OCI-LY1 (cell line): ENCODE results near the gene WTAP.
"Not testable (repeated sequence)": the region's sequence is repeated elsewhere in the genome, so short reads cannot be mapped to it uniquely, and the experiment has no call there.

Source experiments
- H2AFZ ChIP-seq: fragments of 200-600 bp; sonication (generic), shearing (Covaris generic); 2 replicates; pipeline ENCODE4 v1.6.0; 2014; ENCODE audit warnings: antibody characterized with exemption, mild to moderate bottlenecking, low read length
- H3F3A ChIP-seq: fragments of 200-600 bp; sonication (generic), shearing (Covaris generic); 2 replicates; pipeline ENCODE4 v1.6.0; 2014; ENCODE audit warnings: mild to moderate bottlenecking, antibody characterized with exemption, low read length, moderate library complexity; ENCODE audit not compliant: insufficient read depth
- H3K27ac ChIP-seq: fragments of 200-600 bp; sonication (generic); 2 replicates; pipeline ENCODE4 v1.5.1; 2014; ENCODE audit warnings: low read length, mixed run types, mild to moderate bottlenecking, low read depth; ENCODE audit not compliant: poor library complexity, severe bottlenecking
- H3K27me3 ChIP-seq: fragments of 200-600 bp; sonication (generic); 2 replicates; pipeline ENCODE4 v1.6.0; 2014; ENCODE audit warnings: antibody characterized with exemption, mild to moderate bottlenecking, low read length, moderate library complexity; ENCODE audit not compliant: insufficient read depth
- H3K36me3 ChIP-seq: fragments of 200-600 bp; sonication (generic); 2 replicates; pipeline ENCODE4 v1.6.1; 2014; ENCODE audit warnings: mild to moderate bottlenecking, antibody characterized with exemption, low read length, moderate library complexity, mixed read lengths; ENCODE audit not compliant: insufficient read depth
- H3K4me1 ChIP-seq: fragments of 200-600 bp; sonication (generic); 2 replicates; pipeline ENCODE4 v1.5.1; 2014; ENCODE audit warnings: mild to moderate bottlenecking, low read length, moderate library complexity; ENCODE audit not compliant: insufficient read depth, severe bottlenecking
- H3K4me2 ChIP-seq: fragments of 200-600 bp; sonication (generic), shearing (Covaris generic); 2 replicates; pipeline ENCODE4 v1.6.1; 2014; ENCODE audit warnings: low read length
- H3K4me3 ChIP-seq: fragments of 200-600 bp; sonication (generic); 2 replicates; pipeline ENCODE4 v1.5.1; 2014; ENCODE audit warnings: low read length, low read depth, mild to moderate bottlenecking, mixed read lengths; ENCODE audit not compliant: poor library complexity, severe bottlenecking
- H3K79me2 ChIP-seq: fragments of 200-600 bp; shearing (Covaris generic); 2 replicates; pipeline ENCODE4 v1.6.1; 2016; ENCODE audit warnings: mixed run types, low read length, mixed read lengths; ENCODE audit not compliant: insufficient read depth
- H3K9ac ChIP-seq: fragments of 200-600 bp; sonication (generic), shearing (Covaris generic); 2 replicates; pipeline ENCODE4 v1.6.1; 2014; ENCODE audit warnings: mild to moderate bottlenecking, low read length, mixed read lengths
- H3K9me2 ChIP-seq: fragments of 200-600 bp; sonication (generic), shearing (Covaris generic); 2 replicates; pipeline ENCODE4 v1.6.1; 2014; ENCODE audit warnings: low read depth, mild to moderate bottlenecking, low read length, mixed read lengths
- H3K9me3 ChIP-seq: fragments of 200-600 bp; shearing (Covaris generic); 2 replicates; pipeline ENCODE4 v1.6.1; 2014; ENCODE audit warnings: low read length, mixed read lengths
- H4K20me1 ChIP-seq: fragments of 200-600 bp; sonication (generic), shearing (Covaris generic); 2 replicates; pipeline ENCODE4 v1.6.0; 2016; ENCODE audit warnings: mild to moderate bottlenecking, low read length; ENCODE audit not compliant: insufficient read depth
- CTCF ChIP-seq: fragments of 200-600 bp; sonication (generic), shearing (Covaris generic); IDR thresholded peaks from 2 replicates; pipeline ENCODE4 v1.5.1; 2017; ENCODE audit warnings: mild to moderate bottlenecking, antibody characterized with exemption, low read length, moderate library complexity, mixed read lengths
- EZH2 ChIP-seq: fragments of 200-600 bp; sonication (generic), shearing (Covaris generic); IDR thresholded peaks from 2 replicates; pipeline ENCODE4 v1.8.0; 2017; ENCODE audit warnings: borderline replicate concordance, mixed run types, mild to moderate bottlenecking, antibody characterized with exemption, low read length, moderate library complexity, mixed read lengths

Gene WTAP

GRCh38 chr6:159723259-159723658 lies 4.0 kb upstream of the WTAP start:
- no peak overlapping the region for H3K4me2 ChIP-seq
- H3K4me3 ChIP-seq, result no peak overlapping the region
- H3K36me3 ChIP-seq, result peaks cover 22% of the 10 kb centered on the region
- no peaks in the 10 kb centered on the region for H3K9me3 ChIP-seq
- H3K9me2 ChIP-seq, result no peaks in the 10 kb centered on the region
- TF ChIP-seq CTCF (no peak), EZH2 (no peak)
- no peak overlapping the region for H3K27ac ChIP-seq
- no peak overlapping the region for H3K9ac ChIP-seq
- H2AFZ ChIP-seq, result no peak overlapping the region
- peaks cover 15% of the 10 kb centered on the region for H3K4me1 ChIP-seq
- H3F3A ChIP-seq, result no peaks in the 10 kb centered on the region
- H3K27me3 ChIP-seq, result no peaks in the 10 kb centered on the region
- peaks cover 36% of the 10 kb centered on the region for H3K79me2 ChIP-seq
- H4K20me1 ChIP-seq, result no peaks in the 10 kb centered on the region

- no peaks in the 10 kb centered on the region for H3K27me3 ChIP-seq
- peaks cover 51% of the 10 kb centered on the region for H3K79me2 ChIP-seq
- no peaks in the 10 kb centered on the region for H3K9me3 ChIP-seq
- H3K4me3 ChIP-seq, result no peak overlapping the region
- H3K4me1 ChIP-seq, result peaks cover 28% of the 10 kb centered on the region
- no peak overlapping the region for H3K27ac ChIP-seq
- H3F3A ChIP-seq, result no peaks in the 10 kb centered on the region
- H3K4me2 ChIP-seq, result peak overlapping the region; percentile 99; the same call in 1 of the 2 replicates
- no peaks in the 10 kb centered on the region for H4K20me1 ChIP-seq
- H3K9me2 ChIP-seq, result no peaks in the 10 kb centered on the region
- TF ChIP-seq EZH2, result no peak
- TF ChIP-seq CTCF, result no peak
- peaks cover 30% of the 10 kb centered on the region for H3K36me3 ChIP-seq
- no peak overlapping the region for H2AFZ ChIP-seq
- no peak overlapping the region for H3K9ac ChIP-seq
These were observed 2.5 kb upstream of the WTAP start for GRCh38 chr6:159724778-159725177.

GRCh38 chr6:159725208-159725607 lies 2.1 kb upstream of the WTAP start:
- Histone ChIP-seq H3K4me3 (peak overlapping the region; percentile 93), H3K79me2 (peaks cover 55% of the 10 kb centered on the region), H3K36me3 (peaks cover 35% of the 10 kb centered on the region), H3K4me1 (peaks cover 32% of the 10 kb centered on the region), H3K4me2 (peak overlapping the region; percentile 99)
- H3K9ac ChIP-seq, H3K27ac ChIP-seq, H3F3A ChIP-seq, H3K9me3 ChIP-seq, H3K27me3 ChIP-seq, H3K9me2 ChIP-seq, H2AFZ ChIP-seq, H4K20me1 ChIP-seq: not testable (repeated sequence)

GRCh38 chr6:159726255-159726917 lies 920 bp upstream of the WTAP start:
- H3K9me3 ChIP-seq, result no peaks in the 10 kb centered on the region
- peaks cover 67% of the 10 kb centered on the region for H3K79me2 ChIP-seq
- H3K36me3 ChIP-seq, result peaks cover 46% of the 10 kb centered on the region
- TF ChIP-seq EZH2 (no peak), CTCF (no peak)
- H3K4me1 ChIP-seq, result peaks cover 44% of the 10 kb centered on the region
- H2AFZ ChIP-seq, result no peak overlapping the region
- H3K4me2 ChIP-seq, result peak overlapping the region; percentile 99
- 0 out of 2 replicates have a peak, but pooled peaks cover 2% of the 10 kb centered on the region for H4K20me1 ChIP-seq
- H3K27ac ChIP-seq, result peak overlapping the region; percentile 92
- H3K4me3 ChIP-seq, result peak overlapping the region; percentile 93
- H3K9ac ChIP-seq, result peak overlapping the region; percentile 98
- H3K27me3 ChIP-seq, result no peaks in the 10 kb centered on the region
- H3F3A ChIP-seq, result no peaks in the 10 kb centered on the region
- H3K9me2 ChIP-seq, result no peaks in the 10 kb centered on the region
